ENCODE data around the gene CYB5R2.
A peak's percentile ranks its signal among the peaks of the same experiment; 100 is the strongest.
"Not testable (repeated sequence)": the region's sequence is repeated elsewhere in the genome, so short reads cannot be mapped to it uniquely, and the experiment has no call there.

CYB5R2 gene

DNA sequence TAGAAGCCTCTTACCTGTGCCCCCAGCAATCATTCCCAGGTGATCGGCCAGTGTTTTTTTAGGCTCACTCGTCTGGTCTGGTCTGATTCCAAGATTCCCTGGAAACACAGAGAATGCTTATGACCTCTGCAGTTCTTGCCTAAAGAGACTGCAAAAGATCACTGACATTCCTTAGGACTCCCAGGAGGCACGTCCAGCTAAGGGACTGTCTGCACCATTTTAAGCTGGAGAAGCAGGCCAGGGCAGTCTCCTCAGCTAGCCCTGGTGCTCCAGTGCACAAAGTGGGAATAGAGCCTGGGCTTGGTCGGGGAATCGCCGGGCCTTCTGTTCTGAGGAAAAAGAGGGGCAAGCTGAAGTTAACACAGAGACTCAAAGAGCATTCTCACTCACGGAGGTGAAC lies 4.8 kb downstream of the CYB5R2 start:
- DNase-seq, result no peak

DNA sequence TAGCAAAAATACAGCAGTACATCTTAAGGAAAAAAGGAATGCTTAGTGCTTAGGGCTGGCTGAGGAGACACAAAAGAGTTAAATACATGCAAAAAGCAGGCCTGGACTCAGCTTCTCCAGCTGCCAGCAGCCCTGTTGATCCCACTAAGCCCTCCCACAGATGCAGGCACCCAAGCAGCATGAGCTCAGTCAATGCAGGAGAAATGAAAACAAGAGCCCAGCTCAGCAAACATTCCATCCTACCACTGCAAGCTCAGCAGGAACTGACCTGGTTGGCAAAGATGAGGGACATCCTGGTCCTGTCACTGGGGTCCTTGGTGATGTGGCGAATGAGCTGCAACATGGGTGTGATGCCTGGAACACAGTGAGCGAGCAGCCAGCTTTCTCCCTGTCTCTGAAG lies 5.8 kb downstream of the CYB5R2 start:
- no peak for DNase-seq

DNA sequence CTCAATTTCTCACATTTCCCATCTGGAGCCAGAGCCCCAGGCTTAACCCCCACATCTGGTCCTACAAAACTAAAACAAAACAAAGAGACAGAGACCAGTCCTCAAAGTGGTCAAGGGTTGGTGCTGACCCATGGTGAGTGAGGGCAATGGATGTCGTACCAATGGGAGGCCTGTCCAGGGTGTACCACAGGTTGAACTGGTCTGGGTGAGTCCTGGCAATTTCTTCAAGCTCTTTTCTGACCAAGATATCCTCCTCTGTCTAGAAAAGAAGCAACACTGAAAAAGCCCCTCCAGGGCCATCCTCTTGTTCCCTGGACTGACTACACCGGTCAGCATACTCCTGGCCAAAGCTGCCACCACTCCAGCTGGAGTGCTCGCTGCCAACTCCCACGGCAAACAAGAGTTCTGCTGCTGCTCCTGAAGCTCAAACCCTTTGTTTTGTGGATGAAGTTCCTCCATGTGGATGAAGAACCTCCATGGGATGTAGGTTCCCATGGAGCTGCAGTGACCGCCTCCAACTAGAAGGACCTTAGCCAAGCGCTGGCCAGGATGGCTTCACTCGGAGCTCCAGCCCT lies 6.9 kb downstream of the CYB5R2 start:
- no peak for DNase-seq

DNA sequence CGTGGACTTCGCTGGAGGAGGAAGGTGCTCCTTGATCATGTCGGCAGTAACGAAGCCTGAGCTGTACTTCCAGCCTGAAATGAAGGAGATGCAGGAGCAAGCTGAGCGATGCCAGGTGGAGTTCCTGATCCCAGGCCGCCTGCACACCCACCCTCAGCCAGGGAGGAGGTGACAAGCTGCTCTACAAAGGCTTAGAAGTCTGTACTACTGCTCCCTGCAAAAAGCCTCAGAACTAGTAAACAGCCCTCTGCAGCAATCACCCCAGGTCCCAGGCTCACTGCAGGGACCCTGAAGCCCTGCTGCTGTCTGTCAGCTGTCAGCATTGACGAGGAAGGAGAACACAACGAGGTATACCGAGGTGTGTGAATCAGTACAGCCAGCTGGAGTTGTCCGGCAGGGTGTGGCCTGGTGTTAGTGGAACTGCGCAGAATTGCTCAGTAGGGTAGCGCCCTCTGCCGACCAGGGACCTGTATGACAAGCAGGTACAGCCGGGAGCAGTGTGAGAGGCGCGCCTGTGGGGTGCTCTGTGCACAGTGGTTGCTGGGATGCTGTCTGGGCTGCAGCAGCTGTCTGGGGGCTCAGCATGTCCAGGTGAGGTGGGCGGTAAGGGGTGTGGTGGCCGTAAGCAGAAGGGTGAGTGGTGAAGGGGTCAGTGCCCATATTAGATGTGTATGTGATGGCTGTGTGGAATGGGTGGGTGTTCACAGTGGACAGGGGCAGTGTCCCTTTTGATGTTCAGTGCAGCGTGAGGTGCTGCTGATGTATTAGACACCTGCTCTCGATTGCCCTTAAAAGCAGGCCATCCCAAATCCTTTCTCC lies 7.6 kb downstream of the CYB5R2 start:
- DNase-seq, result peak; percentile 88

DNA sequence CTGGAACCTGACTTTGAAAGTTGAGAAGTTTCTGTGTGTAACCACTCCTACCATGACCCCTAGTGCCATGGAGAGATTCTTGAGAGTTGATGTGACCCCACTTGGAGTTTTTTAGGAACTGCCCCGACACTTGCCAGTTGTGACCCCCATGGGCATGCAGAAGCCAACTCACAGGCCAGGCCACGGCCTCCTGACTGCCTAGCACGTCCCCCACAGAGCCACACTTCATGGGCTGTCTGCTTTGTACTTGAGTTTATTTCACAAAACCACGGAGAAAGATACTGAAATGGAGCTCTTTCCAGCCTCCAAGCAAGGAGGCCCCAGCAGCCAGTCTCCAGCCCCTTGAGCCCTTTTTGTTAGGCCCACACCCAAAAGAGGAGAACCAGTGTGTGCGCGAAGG lies 8.4 kb downstream of the CYB5R2 start:
- DNase-seq, result no peak

DNA sequence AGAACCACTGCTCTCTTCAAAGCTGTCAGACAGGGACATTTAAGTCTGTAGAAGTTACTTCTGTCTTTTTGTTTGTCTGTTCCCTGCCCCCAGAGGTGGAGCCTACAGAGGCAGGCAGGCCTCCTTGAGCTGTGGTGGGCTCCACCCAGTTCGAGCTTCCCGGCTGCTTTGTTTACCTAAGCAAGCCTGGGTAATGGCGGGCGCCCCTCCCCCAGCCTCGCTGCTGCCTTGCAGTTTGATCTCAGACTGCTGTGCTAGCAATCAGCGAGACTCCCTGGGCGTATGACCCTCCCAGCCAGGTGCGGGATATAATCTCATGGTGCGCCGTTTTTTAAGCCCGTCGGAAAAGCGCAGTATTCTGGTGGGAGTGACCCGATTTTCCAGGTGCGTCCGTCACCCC lies 9.8 kb downstream of the CYB5R2 start:
- DNase-seq, result not testable (repeated sequence)

DNA sequence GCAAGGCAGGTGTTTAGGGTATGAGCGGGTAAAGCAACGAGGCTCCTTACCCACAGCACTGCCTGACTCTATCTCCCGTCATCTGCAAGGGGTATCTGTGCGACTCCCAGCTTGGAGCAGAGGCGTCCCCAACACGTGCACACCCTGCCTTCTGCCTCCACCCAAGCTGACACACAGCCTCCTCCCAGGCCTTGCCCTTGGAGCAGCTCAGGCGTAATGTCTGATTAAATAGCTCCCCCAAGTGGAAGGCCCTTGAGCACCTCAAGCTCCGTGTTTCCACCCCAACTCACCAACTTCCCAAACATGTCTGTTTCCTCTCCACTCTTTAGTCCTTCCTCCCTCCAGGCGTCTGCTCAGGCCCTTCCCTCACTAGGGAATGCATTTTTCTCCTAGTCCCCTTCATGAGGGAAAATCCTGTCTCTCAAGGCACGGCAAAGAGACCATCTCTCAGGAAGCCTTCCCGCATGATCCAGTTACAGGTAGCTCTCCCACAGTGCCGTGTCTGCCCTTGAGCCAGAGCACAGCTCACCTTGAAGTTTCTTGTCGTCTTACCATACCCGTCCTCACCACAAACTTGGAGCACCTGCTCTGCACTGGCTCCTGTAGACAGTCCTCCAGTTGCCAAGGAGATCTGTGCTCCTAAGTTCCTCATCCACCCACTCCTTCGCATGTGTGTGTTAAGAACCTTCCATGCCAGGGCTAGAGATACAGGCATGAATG lies 15.8 kb downstream of the CYB5R2 start:
- no peak for DNase-seq

DNA sequence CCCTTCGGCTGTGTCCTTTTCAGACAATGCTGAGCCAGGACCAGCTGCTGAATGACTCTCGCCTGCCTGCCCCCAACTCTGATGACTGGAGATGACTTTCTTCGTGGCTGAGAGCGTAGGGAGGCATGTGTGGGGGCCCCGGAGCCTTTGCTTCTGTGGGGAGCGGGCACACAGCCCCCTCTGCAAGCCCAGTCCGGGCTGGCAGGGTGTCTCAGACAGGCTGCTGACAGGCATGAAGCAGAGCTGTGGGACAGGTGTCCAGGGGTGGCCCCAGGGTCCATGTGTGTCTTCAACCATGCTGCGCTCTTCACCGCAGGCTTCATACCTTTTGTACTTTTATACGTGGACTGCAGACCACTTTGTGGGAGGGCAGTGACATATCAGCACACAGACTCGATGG lies 16.6 kb downstream of the CYB5R2 start:
- DNase-seq, result no peak

DNA sequence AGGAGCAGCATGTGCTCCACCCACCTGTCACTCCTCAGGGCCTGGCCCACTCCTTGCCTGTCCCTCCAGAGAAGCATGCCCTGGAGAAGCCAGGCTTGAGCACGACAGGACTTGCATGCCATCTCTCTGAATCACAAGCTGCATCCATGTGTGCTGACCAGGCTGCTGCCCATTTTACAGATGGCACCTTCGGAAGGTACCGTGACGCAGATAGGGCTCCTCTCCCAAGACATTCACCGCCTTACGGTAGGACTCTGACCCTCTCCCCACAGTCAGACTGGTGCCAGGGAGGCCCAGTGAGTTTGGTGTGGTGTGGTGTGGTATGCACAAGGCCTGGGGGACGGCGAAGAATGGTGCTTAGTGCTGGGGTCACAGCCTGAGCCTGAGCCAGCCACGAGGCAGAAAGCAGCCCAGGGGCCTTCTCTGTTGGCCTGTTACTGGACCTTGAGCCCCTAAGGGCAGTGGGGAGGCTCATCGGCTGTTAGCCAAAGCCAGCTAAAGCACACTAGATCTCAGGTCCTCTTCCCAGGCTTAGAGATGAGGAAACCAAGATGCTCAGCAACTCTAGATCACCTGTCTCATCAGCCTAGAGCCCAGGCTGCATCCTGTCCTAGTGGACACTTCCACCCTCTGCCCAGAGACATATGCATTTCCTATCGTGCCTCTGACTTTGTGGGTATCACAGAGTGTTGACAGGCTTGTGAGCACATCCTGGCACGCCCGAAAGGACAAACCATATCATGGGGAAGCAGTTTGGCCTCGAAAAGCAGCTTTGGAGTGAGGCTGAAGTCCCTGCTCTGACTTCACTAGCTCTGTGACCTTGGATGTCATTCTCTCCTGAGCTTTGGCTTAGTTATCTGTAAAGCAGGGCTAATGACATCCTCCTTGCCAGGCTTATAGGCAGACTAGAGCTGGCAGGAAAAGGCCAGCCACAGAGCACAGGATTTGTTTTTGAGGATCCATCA lies 17.8 kb downstream of the CYB5R2 start:
- no peak for DNase-seq

DNA sequence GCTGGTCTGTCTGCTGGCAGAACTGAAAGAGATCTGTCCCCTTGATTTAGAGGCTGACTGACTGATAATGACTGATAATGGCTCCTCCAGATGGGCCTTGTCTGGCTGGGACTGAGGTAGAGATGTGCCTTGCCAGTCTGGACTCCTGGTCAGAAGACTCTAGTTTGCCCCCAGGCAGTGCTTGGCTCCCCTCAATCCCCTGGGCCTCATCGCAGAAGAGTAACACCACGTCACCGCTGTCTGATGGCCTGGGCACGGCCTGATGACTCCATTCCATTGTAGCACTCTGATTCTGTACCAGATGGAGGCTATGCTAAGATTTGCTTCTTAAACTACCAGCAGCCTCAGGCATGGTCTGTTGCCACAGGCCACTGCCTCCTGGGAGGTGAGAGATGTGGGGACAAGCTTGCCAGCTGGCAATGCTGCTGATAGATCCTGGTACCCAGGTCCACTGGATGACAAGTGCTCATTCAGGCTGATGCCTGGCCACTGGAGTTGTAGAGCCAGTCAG lies 19.1 kb downstream of the CYB5R2 start:
- no peak for DNase-seq

DNA sequence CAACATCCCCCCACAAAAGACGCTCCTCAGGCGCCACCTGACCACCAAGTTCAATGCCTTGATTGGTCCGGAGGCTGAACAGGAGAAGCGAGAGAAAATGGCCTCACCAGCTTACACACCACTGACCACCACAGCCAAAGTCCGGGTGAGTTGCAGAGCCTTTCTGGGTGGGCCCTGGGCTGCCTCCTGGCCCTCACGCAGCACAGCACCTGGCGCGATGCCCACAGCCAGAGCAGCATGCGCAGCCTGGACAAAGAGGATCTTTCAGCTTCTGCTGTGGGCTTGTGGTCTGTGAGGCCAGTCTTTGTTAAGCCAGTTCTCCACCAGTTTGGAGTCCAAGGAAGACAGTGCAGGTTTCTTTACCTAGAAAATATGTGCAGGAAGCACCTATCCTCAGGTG lies 21.6 kb downstream of the CYB5R2 start:
- DNase-seq, result no peak

DNA sequence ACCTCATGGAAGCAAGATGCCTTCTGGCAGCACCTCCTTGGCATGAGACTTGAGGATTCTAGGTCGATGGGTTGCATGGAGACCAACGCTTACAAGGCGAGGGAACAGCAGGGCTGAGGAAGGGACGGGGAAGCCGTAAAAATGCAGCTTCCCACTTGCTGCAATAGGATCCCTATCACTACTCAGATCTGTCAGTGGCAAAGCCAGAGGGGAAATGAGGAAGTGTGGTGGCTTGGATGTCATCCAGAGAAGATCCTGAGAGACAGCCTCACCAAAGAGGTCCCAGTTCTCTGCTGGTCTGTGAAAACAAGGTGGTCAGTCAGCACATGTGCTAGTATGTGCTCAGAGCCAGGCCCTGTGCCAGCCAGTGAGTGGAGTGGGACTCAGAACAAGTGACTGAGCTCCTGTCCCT lies 22.2 kb downstream of the CYB5R2 start:
- no peak for DNase-seq

DNA sequence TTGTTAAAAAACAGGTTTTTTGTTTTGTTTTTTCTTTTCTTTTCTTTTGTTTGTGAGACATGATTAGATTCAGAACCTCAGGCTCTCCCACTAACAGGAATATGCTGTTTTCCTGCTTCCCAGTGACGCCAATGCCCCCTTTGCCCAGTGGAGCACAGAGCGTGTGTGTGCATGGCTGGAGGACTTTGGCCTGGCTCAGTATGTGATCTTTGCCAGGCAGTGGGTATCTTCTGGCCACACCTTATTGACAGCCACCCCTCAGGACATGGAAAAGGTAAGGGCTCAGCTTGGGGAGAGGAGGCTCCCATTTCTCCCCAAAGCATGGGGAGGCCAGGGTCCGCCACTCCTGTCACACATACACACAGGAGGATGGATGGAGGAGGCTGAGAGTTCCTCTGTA lies 25.0 kb downstream of the CYB5R2 start:
- no peak for DNase-seq

DNA sequence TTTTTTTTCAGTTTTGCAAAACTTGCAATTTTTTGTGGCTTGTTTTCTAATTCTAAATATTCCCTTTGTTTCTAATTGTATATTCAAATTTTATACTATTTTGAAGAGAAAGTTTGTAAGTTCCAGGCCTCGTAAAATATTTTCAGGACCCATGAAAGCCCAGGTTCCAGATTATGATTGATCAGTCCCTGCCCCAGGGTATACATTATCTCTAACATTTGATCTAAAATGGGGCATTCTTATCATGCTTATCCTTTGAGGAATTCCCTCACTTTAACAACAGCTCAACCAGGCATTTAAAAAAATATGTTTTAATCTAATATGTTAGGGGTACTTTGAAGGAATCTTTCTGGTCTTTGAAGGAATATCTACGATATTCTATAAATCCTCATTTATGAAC lies 26.4 kb downstream of the CYB5R2 start:
- DNase-seq, result no peak

DNA sequence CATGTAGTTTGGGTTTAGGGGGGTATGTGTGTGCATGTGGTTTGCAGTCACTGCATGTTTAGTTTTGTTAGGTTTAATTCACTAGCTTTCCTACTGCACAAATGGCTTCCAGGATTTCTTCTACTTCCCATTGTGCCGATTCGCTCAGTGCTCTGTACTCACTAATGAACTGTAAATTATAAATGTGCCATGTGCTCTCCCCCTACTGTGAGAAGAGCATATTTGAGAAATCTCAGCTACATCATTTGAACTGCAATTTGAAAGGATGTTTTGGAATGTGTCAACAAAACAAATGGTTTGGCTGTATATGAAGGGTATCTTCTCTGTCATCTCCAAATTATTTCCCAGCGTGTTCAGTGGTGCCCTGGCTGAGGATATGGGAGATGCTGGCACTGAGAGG lies 28.1 kb downstream of the CYB5R2 start:
- no peak for DNase-seq

DNA sequence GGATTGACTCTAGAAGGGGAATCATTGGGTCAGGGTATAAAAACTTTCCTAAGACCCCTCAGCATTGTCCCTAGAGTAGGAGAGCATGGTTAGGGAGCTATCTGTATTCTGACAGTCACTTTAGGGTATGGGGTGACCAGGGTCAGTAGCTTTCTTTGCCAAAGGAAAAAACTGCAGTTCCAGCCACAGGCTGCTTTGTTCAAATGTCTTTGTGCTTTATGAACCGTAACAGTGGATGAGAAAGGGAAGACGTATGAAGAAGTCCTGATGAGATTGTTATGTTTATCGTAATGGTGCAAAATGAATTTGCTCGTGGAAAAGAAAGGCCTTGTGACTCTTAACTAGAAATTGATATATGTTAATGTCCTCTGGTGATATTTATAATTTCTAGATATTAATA lies 30.0 kb downstream of the CYB5R2 start:
- DNase-seq, result no peak

DNA sequence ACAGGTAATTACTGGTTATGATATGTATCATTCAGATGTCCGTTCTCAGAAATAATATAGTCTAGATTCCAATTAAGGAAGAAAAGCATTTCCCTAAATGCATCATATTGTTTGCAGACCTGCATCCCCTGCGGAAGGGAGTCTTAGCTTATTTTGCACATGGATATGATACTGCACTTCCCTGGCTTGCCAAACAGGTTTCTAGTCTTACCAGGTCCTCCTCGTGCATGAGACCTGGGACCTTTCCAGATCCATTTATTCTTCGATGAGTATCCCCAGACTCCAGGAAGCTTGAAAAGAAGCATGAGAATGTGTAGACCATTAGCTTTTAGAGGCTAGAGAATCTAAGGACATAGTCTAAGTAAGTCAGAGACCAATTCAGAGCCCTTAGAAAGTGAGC lies 30.6 kb downstream of the CYB5R2 start:
- DNase-seq, result no peak

DNA sequence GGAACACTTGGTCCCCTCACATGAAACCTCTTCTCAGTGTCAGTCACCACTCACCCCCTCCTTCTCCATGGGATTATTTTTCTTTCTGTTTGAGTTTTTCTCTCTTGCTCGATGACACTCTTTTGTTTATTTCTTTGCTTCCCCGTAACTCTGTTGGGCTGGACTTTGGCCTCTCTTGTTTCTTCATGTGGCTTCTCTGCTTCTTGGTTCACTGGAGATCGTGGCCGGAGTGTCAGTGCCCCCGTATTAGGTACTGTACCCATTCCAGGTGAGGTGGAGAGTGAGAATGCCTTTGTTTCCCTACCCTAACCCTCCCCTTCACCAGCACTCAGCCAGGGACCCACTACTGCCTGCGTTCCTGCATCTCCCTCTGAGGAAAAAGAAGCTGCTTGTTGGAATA lies 32.5 kb downstream of the CYB5R2 start:
- no peak for DNase-seq

DNA sequence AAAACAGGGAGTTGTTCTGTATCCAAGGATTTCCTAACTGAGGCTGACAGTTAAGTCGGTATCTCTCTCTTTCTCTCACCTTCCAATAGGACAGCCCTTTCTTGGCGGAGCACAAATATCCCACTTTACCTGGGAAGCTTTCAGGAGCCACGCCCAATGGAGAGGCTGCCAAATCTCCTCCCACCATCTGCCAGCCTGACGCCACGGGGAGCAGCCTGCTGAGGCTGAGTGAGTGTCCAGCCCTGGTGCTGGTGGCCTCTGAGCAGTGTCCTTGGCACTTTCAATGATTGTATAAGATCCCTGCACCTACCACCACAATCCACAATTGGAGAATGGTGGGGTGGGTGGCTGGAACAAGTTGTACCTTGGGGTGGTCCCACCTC lies 33.7 kb downstream of the CYB5R2 start:
- DNase-seq, result no peak

DNA sequence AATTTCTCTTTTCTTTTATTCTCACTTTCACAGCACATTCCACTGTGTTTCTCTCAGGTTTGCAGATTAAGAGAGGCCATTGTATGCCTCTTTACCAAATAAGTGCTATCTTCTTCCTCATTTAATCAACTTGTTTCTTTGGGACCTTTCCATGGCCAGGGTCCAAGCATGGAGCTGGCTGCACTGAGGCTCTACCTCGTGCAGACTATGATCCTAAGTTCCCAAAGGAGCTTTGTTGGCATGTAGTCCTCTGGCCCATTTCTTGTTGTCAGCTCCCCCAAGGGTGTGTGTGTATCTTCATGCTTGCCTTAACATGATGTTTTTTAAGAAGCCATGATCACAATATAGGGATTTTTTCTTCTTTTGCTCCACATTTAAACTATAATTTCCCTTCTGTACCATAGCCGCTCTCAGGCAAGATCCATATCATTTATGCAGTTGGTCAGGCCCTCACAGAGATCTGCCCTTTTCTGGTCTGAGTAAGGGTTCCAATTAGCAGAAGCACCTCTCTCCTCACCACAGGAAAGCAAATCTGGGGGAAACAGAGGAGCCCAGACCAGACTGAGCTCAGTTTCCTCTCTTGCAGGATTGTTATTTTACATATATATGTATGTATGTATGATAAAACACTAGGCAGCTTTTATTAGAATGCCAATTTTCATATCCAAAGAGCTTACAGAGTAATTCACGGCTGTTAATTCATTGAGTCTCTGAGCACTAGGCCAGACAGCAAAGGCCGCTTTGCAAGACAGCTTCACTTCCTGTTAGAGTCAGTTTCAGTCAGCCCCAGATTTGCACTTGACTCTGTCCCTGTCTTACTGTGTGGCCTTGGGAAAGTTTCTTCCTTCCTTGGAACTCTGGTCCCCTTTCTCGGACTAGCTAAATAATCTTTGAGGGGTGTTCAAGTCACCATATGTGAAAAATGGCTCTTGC lies 34.3 kb downstream of the CYB5R2 start:
- no peak for DNase-seq

DNA sequence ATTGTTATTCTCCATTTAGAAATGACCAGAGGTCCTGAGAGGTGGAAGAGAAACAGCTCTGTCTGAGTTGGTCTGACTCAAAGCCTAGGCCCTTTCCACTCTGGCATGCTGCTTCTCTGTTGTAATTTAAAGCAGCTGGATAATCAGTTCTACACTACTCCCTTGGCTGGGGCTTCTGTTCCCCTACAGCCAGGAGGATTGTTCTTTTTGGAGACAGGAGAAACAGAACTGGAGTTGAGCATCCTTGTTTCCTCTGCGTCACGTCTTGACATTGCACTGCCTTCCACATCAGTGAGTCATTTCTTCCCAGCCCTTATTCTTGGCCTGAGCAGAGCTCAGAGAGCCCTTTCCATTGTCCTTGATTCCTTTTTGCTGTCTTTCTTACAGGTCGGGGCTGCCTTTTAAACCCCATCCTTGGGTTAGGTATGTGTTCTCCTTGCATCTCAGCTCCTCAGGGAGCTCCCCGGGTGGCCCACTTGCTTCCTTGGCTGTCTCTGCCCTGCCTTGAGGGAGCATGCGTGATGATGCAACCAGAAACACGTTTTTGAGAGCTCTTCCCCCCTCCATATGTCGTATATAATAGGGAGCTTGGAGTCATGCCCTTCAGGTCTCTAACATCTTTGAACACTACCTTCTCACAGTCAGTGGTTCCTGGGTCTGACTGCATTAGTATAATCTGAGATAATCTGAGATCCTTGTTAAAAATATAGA lies 35.7 kb downstream of the CYB5R2 start:
- no peak for DNase-seq
